Globus pallidus (tissue), 1 donor: ENCODE results near the gene MPND.

Experiments used
- DNase-seq: peaks from one replicate; pipeline ENCODE4 v3.0.0-alpha.2; 2015; ENCODE audit warnings: low spot score

Gene MPND

GRCh38 chr19:4365791-4366665 lies 22.7 kb downstream of the MPND start:
- no peak for DNase-seq

GRCh38 chr19:4366666-4367335 lies 23.4 kb downstream of the MPND start:
- DNase-seq: no peak

- no peak for DNase-seq
These were observed 24.0 kb downstream of the MPND start for GRCh38 chr19:4367336-4367723.

- DNase-seq: no peak
These were observed 24.4 kb downstream of the MPND start for GRCh38 chr19:4367781-4368127.

GRCh38 chr19:4368128-4368820 lies 24.9 kb downstream of the MPND start:
- DNase-seq: no peak

- DNase-seq: no peak
These were observed 25.9 kb downstream of the MPND start for GRCh38 chr19:4369109-4369887.

- DNase-seq: peak; percentile 71
These were observed 26.5 kb downstream of the MPND start for GRCh38 chr19:4369888-4370260.

- no peak for DNase-seq
These were observed 27.2 kb downstream of the MPND start for GRCh38 chr19:4370418-4371041.

- DNase-seq: no peak
These were observed 28.1 kb downstream of the MPND start for GRCh38 chr19:4371247-4372164.

- no peak for DNase-seq
These were observed 29.0 kb downstream of the MPND start for GRCh38 chr19:4372165-4373012.

- DNase-seq: no peak
These were observed 29.6 kb downstream of the MPND start for GRCh38 chr19:4373013-4373367.

GRCh38 chr19:4373601-4374497 lies 30.5 kb downstream of the MPND start:
- peak; percentile 88 for DNase-seq

- DNase-seq: no peak
These were observed 31.3 kb downstream of the MPND start for GRCh38 chr19:4374498-4375163.

GRCh38 chr19:4375164-4376027 lies 32.0 kb downstream of the MPND start:
- peak; percentile 59 for DNase-seq

- DNase-seq: no peak
These were observed 32.8 kb downstream of the MPND start for GRCh38 chr19:4376028-4376670.

- DNase-seq: no peak
These were observed 33.3 kb downstream of the MPND start for GRCh38 chr19:4376671-4376990.
